Measurements from ENCODE around the gene PALD1. TPM values are rescaled to one million over a fixed set of nuclear protein-coding genes. Genes with fewer than 3 reads are reported as not detected.

Gene PALD1
- total and polyA plus RNA-seq, 9 donors = 14.0 to 21.3 (median 18.3) TPM

- WGBS (ENCODE audit: insufficient coverage) = 38% methylated on average over 10 of the region's 19 CpGs
- Histone ChIP-seq H3K4me1 (ENCODE audit: control insufficient read depth, insufficient read depth, low read length) (peaks cover 37% of the 10 kb centered on the region), H3K27me3 (ENCODE audit: control insufficient read depth, insufficient read depth, low read length) (no peaks in the 10 kb centered on the region), H3K36me3 (ENCODE audit: control insufficient read depth, insufficient read depth, low read length) (peaks cover 12% of the 10 kb centered on the region), H3K9me3 (replicated peaks; ENCODE audit: control insufficient read depth, low read depth, low read length) (no peaks in the 10 kb centered on the region), H3K27ac (ENCODE audit: low read length) (peak overlapping the region; percentile 86), H3K4me3 (ENCODE audit: low read length) (no peak overlapping the region)
- DNase-seq = peak; percentile 90
These were observed 73.4 kb downstream of the PALD1 start for GRCh38 chr10:70551971-70552422.

GRCh38 chr10:70552586-70552985, 74.0 kb downstream of the PALD1 start:
- Histone ChIP-seq H3K4me3 (ENCODE audit: low read length) (no peak overlapping the region), H3K27me3 (ENCODE audit: control insufficient read depth, insufficient read depth, low read length) (no peaks in the 10 kb centered on the region), H3K9me3 (replicated peaks; ENCODE audit: control insufficient read depth, low read depth, low read length) (no peaks in the 10 kb centered on the region), H3K27ac (ENCODE audit: low read length) (peak overlapping the region; percentile 86), H3K4me1 (ENCODE audit: control insufficient read depth, insufficient read depth, low read length) (peaks cover 37% of the 10 kb centered on the region), H3K36me3 (ENCODE audit: control insufficient read depth, insufficient read depth, low read length) (peaks cover 12% of the 10 kb centered on the region)
- DNase-seq = peak; percentile 82
- 64% methylated on average over 4 of the region's 6 CpGs for WGBS (ENCODE audit: insufficient coverage)

- WGBS (ENCODE audit: insufficient coverage) = 85% methylated on average over 11 of the region's 11 CpGs
- DNase-seq = no peak
- no peak overlapping the region for H3K27ac ChIP-seq (ENCODE audit: low read length)
- no peaks in the 10 kb centered on the region for H3K27me3 ChIP-seq (ENCODE audit: control insufficient read depth, insufficient read depth, low read length)
- H3K4me1 ChIP-seq (ENCODE audit: control insufficient read depth, insufficient read depth, low read length) = peaks cover 48% of the 10 kb centered on the region
- H3K4me3 ChIP-seq (ENCODE audit: low read length) = no peak overlapping the region
- no peaks in the 10 kb centered on the region for H3K9me3 ChIP-seq (replicated peaks; ENCODE audit: control insufficient read depth, low read depth, low read length)
- H3K36me3 ChIP-seq (ENCODE audit: control insufficient read depth, insufficient read depth, low read length) = peaks cover 11% of the 10 kb centered on the region
These were observed 76.8 kb downstream of the PALD1 start for GRCh38 chr10:70555371-70555770.

- Histone ChIP-seq H3K36me3 (ENCODE audit: control insufficient read depth, insufficient read depth, low read length) (peaks cover 11% of the 10 kb centered on the region), H3K27ac (ENCODE audit: low read length) (no peak overlapping the region), H3K9me3 (replicated peaks; ENCODE audit: control insufficient read depth, low read depth, low read length) (no peaks in the 10 kb centered on the region), H3K4me1 (ENCODE audit: control insufficient read depth, insufficient read depth, low read length) (peaks cover 52% of the 10 kb centered on the region), H3K27me3 (ENCODE audit: control insufficient read depth, insufficient read depth, low read length) (no peaks in the 10 kb centered on the region), H3K4me3 (ENCODE audit: low read length) (no peak overlapping the region)
- WGBS (ENCODE audit: insufficient coverage) = 94% methylated on average over 4 of the region's 11 CpGs
- no peak for DNase-seq
These were observed 78.7 kb downstream of the PALD1 start for GRCh38 chr10:70557086-70557845.

GRCh38 chr10:70557876-70558275, 79.3 kb downstream of the PALD1 start:
- Histone ChIP-seq H3K4me1 (ENCODE audit: control insufficient read depth, insufficient read depth, low read length) (peaks cover 52% of the 10 kb centered on the region), H3K27me3 (ENCODE audit: control insufficient read depth, insufficient read depth, low read length) (no peaks in the 10 kb centered on the region), H3K36me3 (ENCODE audit: control insufficient read depth, insufficient read depth, low read length) (peaks cover 11% of the 10 kb centered on the region), H3K9me3 (replicated peaks; ENCODE audit: control insufficient read depth, low read depth, low read length) (no peaks in the 10 kb centered on the region), H3K4me3 (ENCODE audit: low read length) (no peak overlapping the region), H3K27ac (ENCODE audit: low read length) (no peak overlapping the region)
- no peak for DNase-seq
- 67% methylated on average over 1 of the region's 2 CpGs for WGBS (ENCODE audit: insufficient coverage)

GRCh38 chr10:70558295-70558694, 79.7 kb downstream of the PALD1 start:
- Histone ChIP-seq H3K4me3 (ENCODE audit: low read length) (no peak overlapping the region), H3K36me3 (ENCODE audit: control insufficient read depth, insufficient read depth, low read length) (peaks cover 8% of the 10 kb centered on the region), H3K9me3 (replicated peaks; ENCODE audit: control insufficient read depth, low read depth, low read length) (no peaks in the 10 kb centered on the region), H3K27me3 (ENCODE audit: control insufficient read depth, insufficient read depth, low read length) (no peaks in the 10 kb centered on the region), H3K4me1 (ENCODE audit: control insufficient read depth, insufficient read depth, low read length) (peaks cover 52% of the 10 kb centered on the region), H3K27ac (ENCODE audit: low read length) (no peak overlapping the region)
- 87% methylated on average over 8 of the region's 11 CpGs for WGBS (ENCODE audit: insufficient coverage)
- no peak for DNase-seq

- no peaks in the 10 kb centered on the region for H3K27me3 ChIP-seq (ENCODE audit: control insufficient read depth, insufficient read depth, low read length)
- H3K4me3 ChIP-seq (ENCODE audit: low read length) = no peak overlapping the region
- 38% methylated on average over 17 of the region's 20 CpGs for WGBS (ENCODE audit: insufficient coverage)
- H3K27ac ChIP-seq (ENCODE audit: low read length) = peak overlapping the region; percentile 35
- DNase-seq = peak; percentile 65
- peaks cover 52% of the 10 kb centered on the region for H3K4me1 ChIP-seq (ENCODE audit: control insufficient read depth, insufficient read depth, low read length)
- H3K36me3 ChIP-seq (ENCODE audit: control insufficient read depth, insufficient read depth, low read length) = peaks cover 11% of the 10 kb centered on the region
- no peaks in the 10 kb centered on the region for H3K9me3 ChIP-seq (replicated peaks; ENCODE audit: control insufficient read depth, low read depth, low read length)
These were observed 80.6 kb downstream of the PALD1 start for GRCh38 chr10:70558871-70559810.

- Histone ChIP-seq H3K36me3 (ENCODE audit: control insufficient read depth, insufficient read depth, low read length) (peaks cover 13% of the 10 kb centered on the region), H3K27ac (ENCODE audit: low read length) (peak overlapping the region; percentile 35), H3K9me3 (replicated peaks; ENCODE audit: control insufficient read depth, low read depth, low read length) (no peaks in the 10 kb centered on the region), H3K4me1 (ENCODE audit: control insufficient read depth, insufficient read depth, low read length) (peaks cover 52% of the 10 kb centered on the region), H3K4me3 (ENCODE audit: low read length) (no peak overlapping the region), H3K27me3 (ENCODE audit: control insufficient read depth, insufficient read depth, low read length) (no peaks in the 10 kb centered on the region)
- no peak for DNase-seq
- WGBS (ENCODE audit: insufficient coverage) = 87% methylated on average over 5 of the region's 5 CpGs
These were observed 81.3 kb downstream of the PALD1 start for GRCh38 chr10:70559861-70560260.

GRCh38 chr10:70560511-70560941, 82.0 kb downstream of the PALD1 start:
- Histone ChIP-seq H3K36me3 (ENCODE audit: control insufficient read depth, insufficient read depth, low read length) (peaks cover 12% of the 10 kb centered on the region), H3K27ac (ENCODE audit: low read length) (peak overlapping the region; percentile 62), H3K9me3 (replicated peaks; ENCODE audit: control insufficient read depth, low read depth, low read length) (no peaks in the 10 kb centered on the region), H3K4me3 (ENCODE audit: low read length) (no peak overlapping the region), H3K4me1 (ENCODE audit: control insufficient read depth, insufficient read depth, low read length) (peaks cover 55% of the 10 kb centered on the region), H3K27me3 (ENCODE audit: control insufficient read depth, insufficient read depth, low read length) (no peaks in the 10 kb centered on the region)
- 80% methylated on average over 12 of the region's 14 CpGs for WGBS (ENCODE audit: insufficient coverage)
- no peak for DNase-seq

- Histone ChIP-seq H3K27me3 (ENCODE audit: control insufficient read depth, insufficient read depth, low read length) (no peaks in the 10 kb centered on the region), H3K36me3 (ENCODE audit: control insufficient read depth, insufficient read depth, low read length) (peaks cover 11% of the 10 kb centered on the region), H3K4me1 (ENCODE audit: control insufficient read depth, insufficient read depth, low read length) (peaks cover 55% of the 10 kb centered on the region), H3K4me3 (ENCODE audit: low read length) (no peak overlapping the region), H3K9me3 (replicated peaks; ENCODE audit: control insufficient read depth, low read depth, low read length) (no peaks in the 10 kb centered on the region), H3K27ac (ENCODE audit: low read length) (peak overlapping the region; percentile 76)
- WGBS (ENCODE audit: insufficient coverage) = 39% methylated on average over 3 of the region's 10 CpGs
- DNase-seq = peak; percentile 54
These were observed 82.5 kb downstream of the PALD1 start for GRCh38 chr10:70561070-70561469.

All from muscle of leg (tissue), 11 donors.